Measurements from ENCODE around the gene LANCL1.
"Not testable (repeated sequence)": the region's sequence is repeated elsewhere in the genome, so short reads cannot be mapped to it uniquely, and the experiment has no call there.

Gene LANCL1

GRCh38 chr2:210458395-210458794, 18.2 kb downstream of the LANCL1 start:
- no peak for DNase-seq

- no peak for DNase-seq
Observed at GRCh38 chr2:210456571-210456970, 20.0 kb downstream of the LANCL1 start.

- DNase-seq, result no peak
Observed at GRCh38 chr2:210454336-210454735, 22.2 kb downstream of the LANCL1 start.

GRCh38 chr2:210452194-210452593, 24.4 kb downstream of the LANCL1 start:
- no peak for DNase-seq

- DNase-seq, result not testable (repeated sequence)
Observed at GRCh38 chr2:210450942-210451341, 25.6 kb downstream of the LANCL1 start.

GRCh38 chr2:210445732-210446131, 30.8 kb downstream of the LANCL1 start:
- no peak for DNase-seq

- DNase-seq, result peak in 1 of 2 experiments; percentile 20
Observed at GRCh38 chr2:210445116-210445707, 31.3 kb downstream of the LANCL1 start.

- no peak for DNase-seq
Observed at GRCh38 chr2:210443527-210443926, 33.0 kb downstream of the LANCL1 start.

GRCh38 chr2:210442878-210443277, 33.7 kb downstream of the LANCL1 start:
- DNase-seq, result no peak

GRCh38 chr2:210442457-210442856, 34.1 kb downstream of the LANCL1 start:
- DNase-seq, result no peak

- no peak for DNase-seq
Observed at GRCh38 chr2:210440206-210440605, 36.4 kb downstream of the LANCL1 start.

GRCh38 chr2:210435439-210435838, 41.1 kb downstream of the LANCL1 start:
- no peak for DNase-seq

- DNase-seq, result no peak
Observed at GRCh38 chr2:210432633-210433032, 43.9 kb downstream of the LANCL1 start.

GRCh38 chr2:210429403-210430137, 47.0 kb downstream of the LANCL1 start:
- no peak for DNase-seq

- no peak for DNase-seq
Observed at GRCh38 chr2:210428393-210429179, 48.0 kb downstream of the LANCL1 start.

- DNase-seq, result not testable (repeated sequence)
Observed at GRCh38 chr2:210427309-210427708, 49.2 kb downstream of the LANCL1 start.

GRCh38 chr2:210422366-210422765, 54.2 kb downstream of the LANCL1 start:
- no peak for DNase-seq

- no peak for DNase-seq
Observed at GRCh38 chr2:210421916-210422315, 54.6 kb downstream of the LANCL1 start.

GRCh38 chr2:210412660-210413059, 63.9 kb downstream of the LANCL1 start:
- no peak for DNase-seq

GRCh38 chr2:210410542-210410941, 66.0 kb downstream of the LANCL1 start:
- no peak for DNase-seq

- peak; percentile 8 to 23 for DNase-seq
Observed at GRCh38 chr2:210399440-210400041, 77.0 kb downstream of the LANCL1 start.

GRCh38 chr2:210392469-210392881, 84.1 kb downstream of the LANCL1 start:
- no peak for DNase-seq

GRCh38 chr2:210389856-210390255, 86.7 kb downstream of the LANCL1 start:
- no peak for DNase-seq
